Measurements from ENCODE around the gene DBNDD2. TPM values are rescaled to one million over a fixed set of nuclear protein-coding genes. Genes with fewer than 3 reads are reported as not detected.

The DBNDD2 gene
- total and polyA plus RNA-seq, 2 experiments from 2014 or later, result 25.8 to 62.5 TPM

- ATAC-seq, result no peak
- no peak for TF ChIP-seq ETS1 (IDR thresholded peaks at IDR 0.05)
- TF ChIP-seq POLR2AphosphoS5 (IDR thresholded peaks at IDR 0.05; ENCODE audit: low read depth), result no peak
- TF ChIP-seq JUNB (IDR thresholded peaks at IDR 0.05; ENCODE audit: unreplicated experiment), result no peak
- H3K79me2 ChIP-seq (replicated peaks; ENCODE audit: insufficient read depth), result no peaks in the 10 kb centered on the region
Observed at GRCh38 chr20:45459606-45460005, 51.5 kb downstream of the DBNDD2 start.

More at GRCh38 chr20:45459606-45460005, 51.5 kb downstream of the DBNDD2 start:
- Mint-ChIP-seq H3K27me3 (ENCODE audit: insufficient read depth, low read depth, poor library complexity) (no peaks in the 10 kb centered on the region), H3K9me3 (no peaks in the 10 kb centered on the region), H3K4me3 (no peak overlapping the region), H3K36me3 (ENCODE audit: low read depth) (no peaks in the 10 kb centered on the region), H3K4me1 (no peaks in the 10 kb centered on the region), H3K27ac (no peak overlapping the region)
- H3K27ac ChIP-seq (ENCODE audit: low read depth), result no peak overlapping the region
- no peaks in the 10 kb centered on the region for H3K27me3 ChIP-seq (ENCODE audit: insufficient read depth)
- no peak overlapping the region for H3K4me3 ChIP-seq
- H4K20me1 ChIP-seq (replicated peaks; ENCODE audit: insufficient read depth), result no peaks in the 10 kb centered on the region
- no peak for DNase-seq (ENCODE audit: low spot score)
- no peaks in the 10 kb centered on the region for H3K36me3 ChIP-seq (ENCODE audit: insufficient read depth)
- H3F3A ChIP-seq (replicated peaks; ENCODE audit: low read depth), result no peaks in the 10 kb centered on the region
- H3K4me2 ChIP-seq, result no peak overlapping the region
- no peak overlapping the region for H2AFZ ChIP-seq
- H3K9me2 ChIP-seq (ENCODE audit: insufficient read depth), result no peaks in the 10 kb centered on the region
- H3K4me1 ChIP-seq (ENCODE audit: insufficient read depth), result no peaks in the 10 kb centered on the region

Small RNA genes within 50 kb of the gene (microRNA-seq; reads per million reads assigned to microRNA genes)
- gene MIR6812, result not detected

Small RNA genes within 50 kb of the gene (small RNA-seq; reads per million reads assigned to genes)
- not detected for gene MIR6812 (ENCODE audit: low replicate concordance)

Other genes with a start within 250 kb of the DBNDD2 start
- gene PI3, start 233.4 kb upstream of the DBNDD2 start, total RNA-seq (2014; rRNA removed; shearing (Covaris generic)), result not detected in 2 replicates
- not detected in 2 replicates for gene PI3, start 233.4 kb upstream of the DBNDD2 start, polyA plus RNA-seq (2016; fragmentation: Nextera tagmentation; extraction: Ambion mirVana)
- gene SEMG1, start 201.3 kb upstream of the DBNDD2 start, total RNA-seq (2014; rRNA removed; shearing (Covaris generic)), result 3.3 and 4.0 TPM in 2 replicates
- gene SEMG1, start 201.3 kb upstream of the DBNDD2 start, polyA plus RNA-seq (2016; fragmentation: Nextera tagmentation; extraction: Ambion mirVana), result 4.4 and 5.7 TPM in 2 replicates
- not detected in 2 replicates for gene SEMG2, start 186.9 kb upstream of the DBNDD2 start, total RNA-seq (2014; rRNA removed; shearing (Covaris generic))
- not detected in 2 replicates for gene SEMG2, start 186.9 kb upstream of the DBNDD2 start, polyA plus RNA-seq (2016; fragmentation: Nextera tagmentation; extraction: Ambion mirVana)
- gene SLPI, start 153.7 kb upstream of the DBNDD2 start, total RNA-seq (2014; rRNA removed; shearing (Covaris generic)), result not detected in 2 replicates
- gene SLPI, start 153.7 kb upstream of the DBNDD2 start, polyA plus RNA-seq (2016; fragmentation: Nextera tagmentation; extraction: Ambion mirVana), result not detected in 2 replicates
- gene RBPJL, start 101.4 kb upstream of the DBNDD2 start, total RNA-seq (2014; rRNA removed; shearing (Covaris generic)), result 0.66 and 1.4 TPM in 2 replicates
- 0.42 and 0.44 TPM in 2 replicates for gene RBPJL, start 101.4 kb upstream of the DBNDD2 start, polyA plus RNA-seq (2016; fragmentation: Nextera tagmentation; extraction: Ambion mirVana)
- gene MATN4, start 100.0 kb upstream of the DBNDD2 start, total RNA-seq (2014; rRNA removed; shearing (Covaris generic)), result 4.2 and 5.1 TPM in 2 replicates
- gene MATN4, start 100.0 kb upstream of the DBNDD2 start, polyA plus RNA-seq (2016; fragmentation: Nextera tagmentation; extraction: Ambion mirVana), result 3.3 and 4.0 TPM in 2 replicates
- 35.4 and 39.9 TPM in 2 replicates for gene SDC4, start 59.9 kb upstream of the DBNDD2 start, total RNA-seq (2014; rRNA removed; shearing (Covaris generic))
- gene SDC4, start 59.9 kb upstream of the DBNDD2 start, polyA plus RNA-seq (2016; fragmentation: Nextera tagmentation; extraction: Ambion mirVana), result 28.5 and 29.7 TPM in 2 replicates
- 12.5 and 21.5 TPM in 2 replicates for gene SYS1, start 45.1 kb upstream of the DBNDD2 start, total RNA-seq (2014; rRNA removed; shearing (Covaris generic))
- gene SYS1, start 45.1 kb upstream of the DBNDD2 start, polyA plus RNA-seq (2016; fragmentation: Nextera tagmentation; extraction: Ambion mirVana), result 6.9 and 7.9 TPM in 2 replicates
- gene TP53TG5, start 30.0 kb upstream of the DBNDD2 start, total RNA-seq (2014; rRNA removed; shearing (Covaris generic)), result not detected in 2 replicates
- not detected in 2 replicates for gene TP53TG5, start 30.0 kb upstream of the DBNDD2 start, polyA plus RNA-seq (2016; fragmentation: Nextera tagmentation; extraction: Ambion mirVana)
- 55.5 and 63.1 TPM in 2 replicates for gene PIGT, start 7.9 kb downstream of the DBNDD2 start, total RNA-seq (2014; rRNA removed; shearing (Covaris generic))
- gene PIGT, start 7.9 kb downstream of the DBNDD2 start, polyA plus RNA-seq (2016; fragmentation: Nextera tagmentation; extraction: Ambion mirVana), result 48.2 and 48.4 TPM in 2 replicates
- 27.2 and 28.0 TPM in 2 replicates for gene WFDC2, start 61.5 kb downstream of the DBNDD2 start, total RNA-seq (2014; rRNA removed; shearing (Covaris generic))
- gene WFDC2, start 61.5 kb downstream of the DBNDD2 start, polyA plus RNA-seq (2016; fragmentation: Nextera tagmentation; extraction: Ambion mirVana), result 155 and 161 TPM in 2 replicates
- not detected in 2 replicates for gene SPINT3, start 107.3 kb downstream of the DBNDD2 start, total RNA-seq (2014; rRNA removed; shearing (Covaris generic))
- gene SPINT3, start 107.3 kb downstream of the DBNDD2 start, polyA plus RNA-seq (2016; fragmentation: Nextera tagmentation; extraction: Ambion mirVana), result not detected in 2 replicates
- gene WFDC6, start 131.2 kb downstream of the DBNDD2 start, total RNA-seq (2014; rRNA removed; shearing (Covaris generic)), result not detected in 2 replicates
- not detected in 2 replicates for gene WFDC6, start 131.2 kb downstream of the DBNDD2 start, polyA plus RNA-seq (2016; fragmentation: Nextera tagmentation; extraction: Ambion mirVana)
- gene EPPIN, start 139.1 kb downstream of the DBNDD2 start, total RNA-seq (2014; rRNA removed; shearing (Covaris generic)), result 0.04 TPM in 1 of 2 replicates, not detected in the other
- 0.23 and 0.78 TPM in 2 replicates for gene EPPIN, start 139.1 kb downstream of the DBNDD2 start, polyA plus RNA-seq (2016; fragmentation: Nextera tagmentation; extraction: Ambion mirVana)
- gene WFDC8, start 171.0 kb downstream of the DBNDD2 start, total RNA-seq (2014; rRNA removed; shearing (Covaris generic)), result not detected in 2 replicates
- 0.23 TPM in 1 of 2 replicates, not detected in the other for gene WFDC8, start 171.0 kb downstream of the DBNDD2 start, polyA plus RNA-seq (2016; fragmentation: Nextera tagmentation; extraction: Ambion mirVana)
- gene WFDC10A, start 221.4 kb downstream of the DBNDD2 start, total RNA-seq (2014; rRNA removed; shearing (Covaris generic)), result not detected in 2 replicates
- 0.43 TPM in 1 of 2 replicates, not detected in the other for gene WFDC10A, start 221.4 kb downstream of the DBNDD2 start, polyA plus RNA-seq (2016; fragmentation: Nextera tagmentation; extraction: Ambion mirVana)
- gene WFDC9, start 223.0 kb downstream of the DBNDD2 start, total RNA-seq (2014; rRNA removed; shearing (Covaris generic)), result not detected in 2 replicates
- gene WFDC9, start 223.0 kb downstream of the DBNDD2 start, polyA plus RNA-seq (2016; fragmentation: Nextera tagmentation; extraction: Ambion mirVana), result not detected in 2 replicates

Measured in GM23338 (cell line).